HG02943 (cell line): ENCODE results near the gene DLL4.
"Not testable (repeated sequence)": the region's sequence is repeated elsewhere in the genome, so short reads cannot be mapped to it uniquely, and the experiment has no call there.

Experiments used
- ATAC-seq: cut with Tn5 transposase; IDR thresholded peaks from one replicate; pipeline ENCODE4 v1.9.1; 2021; ENCODE audit warnings: mild to moderate bottlenecking, low read depth, moderate library complexity; ENCODE audit not compliant: unreplicated experiment

The DLL4 gene

GRCh38 chr15:40957041-40957555 lies 28.0 kb downstream of the DLL4 start:
- no peak for ATAC-seq

- ATAC-seq, result no peak
Observed at GRCh38 chr15:40957581-40958051, 28.5 kb downstream of the DLL4 start.

GRCh38 chr15:40958146-40958545 lies 29.0 kb downstream of the DLL4 start:
- no peak for ATAC-seq

- no peak for ATAC-seq
Observed at GRCh38 chr15:40958723-40959122, 29.6 kb downstream of the DLL4 start.

GRCh38 chr15:40959331-40960141 lies 30.4 kb downstream of the DLL4 start:
- ATAC-seq, result no peak

- no peak for ATAC-seq
Observed at GRCh38 chr15:40960151-40960885, 31.2 kb downstream of the DLL4 start.

GRCh38 chr15:40960925-40961324 lies 31.8 kb downstream of the DLL4 start:
- no peak for ATAC-seq

GRCh38 chr15:40961740-40962139 lies 32.6 kb downstream of the DLL4 start:
- ATAC-seq, result not testable (repeated sequence)

- not testable (repeated sequence) for ATAC-seq
Observed at GRCh38 chr15:40962317-40962716, 33.2 kb downstream of the DLL4 start.

- no peak for ATAC-seq
Observed at GRCh38 chr15:40963201-40963600, 34.1 kb downstream of the DLL4 start.

GRCh38 chr15:40964006-40964405 lies 34.9 kb downstream of the DLL4 start:
- no peak for ATAC-seq

GRCh38 chr15:40964634-40965033 lies 35.5 kb downstream of the DLL4 start:
- no peak for ATAC-seq

- no peak for ATAC-seq
Observed at GRCh38 chr15:40968290-40969085, 39.3 kb downstream of the DLL4 start.

GRCh38 chr15:40969363-40969762 lies 40.2 kb downstream of the DLL4 start:
- no peak for ATAC-seq

GRCh38 chr15:40974879-40975278 lies 45.7 kb downstream of the DLL4 start:
- no peak for ATAC-seq

GRCh38 chr15:40976819-40977218 lies 47.7 kb downstream of the DLL4 start:
- ATAC-seq, result no peak

GRCh38 chr15:40978141-40978540 lies 49.0 kb downstream of the DLL4 start:
- no peak for ATAC-seq

- no peak for ATAC-seq
Observed at GRCh38 chr15:40978562-40978961, 49.4 kb downstream of the DLL4 start.

- ATAC-seq, result no peak
Observed at GRCh38 chr15:40981186-40981585, 52.0 kb downstream of the DLL4 start.

- no peak for ATAC-seq
Observed at GRCh38 chr15:40982855-40983254, 53.7 kb downstream of the DLL4 start.

GRCh38 chr15:40984406-40984805 lies 55.3 kb downstream of the DLL4 start:
- ATAC-seq, result no peak
